Mesothelial cell of epicardium (in vitro differentiated cells): Measurements from ENCODE around the gene MGAT5. TPM values are rescaled to one million over a fixed set of nuclear protein-coding genes. Genes with fewer than 3 reads are reported as not detected.

Experiments
- DNase-seq, 2 experiments: peaks; one replicate each; pipeline ENCODE4 v3.0.0; 2021; ENCODE audit warnings: low spot score in 2 of 2; ENCODE audit not compliant: unreplicated experiment in 2 of 2
- H3K27ac Mint-ChIP-seq: 2 replicates; pipeline ENCODE4 v1.8.0; 2021; ENCODE audit warnings: mixed read lengths
- H3K27me3 Mint-ChIP-seq: 2 replicates; pipeline ENCODE4 v1.8.0; 2021; ENCODE audit warnings: low read depth, mixed read lengths
- H3K36me3 Mint-ChIP-seq: 2 replicates; pipeline ENCODE4 v1.8.0; 2021; ENCODE audit warnings: mixed read lengths
- H3K4me1 Mint-ChIP-seq: 2 replicates; pipeline ENCODE4 v1.8.0; 2021; ENCODE audit warnings: mixed read lengths
- H3K4me3 Mint-ChIP-seq: 2 replicates; pipeline ENCODE4 v1.8.0; 2021; ENCODE audit warnings: mild to moderate bottlenecking, moderate library complexity, mixed read lengths
- H3K9me3 Mint-ChIP-seq: 2 replicates; pipeline ENCODE4 v1.8.0; 2021; ENCODE audit warnings: mixed read lengths
- total RNA-seq: library from RNA; stranded (reverse); gene quantifications from 3 replicates; pipeline ENCODE4 v1.2.1, GENCODE V29; 2021
- TF ChIP-seq, protein P1 (sequence below): fragments of 200-600 bp; sonication (generic); IDR thresholded peaks from one replicate; pipeline ENCODE4 v1.5.0; 2021; ENCODE audit warnings: antibody characterized with exemption; ENCODE audit not compliant: unreplicated experiment

The MGAT5 gene
- total RNA-seq, 1 donor from 2014 or later, result 41.1 TPM

DNA sequence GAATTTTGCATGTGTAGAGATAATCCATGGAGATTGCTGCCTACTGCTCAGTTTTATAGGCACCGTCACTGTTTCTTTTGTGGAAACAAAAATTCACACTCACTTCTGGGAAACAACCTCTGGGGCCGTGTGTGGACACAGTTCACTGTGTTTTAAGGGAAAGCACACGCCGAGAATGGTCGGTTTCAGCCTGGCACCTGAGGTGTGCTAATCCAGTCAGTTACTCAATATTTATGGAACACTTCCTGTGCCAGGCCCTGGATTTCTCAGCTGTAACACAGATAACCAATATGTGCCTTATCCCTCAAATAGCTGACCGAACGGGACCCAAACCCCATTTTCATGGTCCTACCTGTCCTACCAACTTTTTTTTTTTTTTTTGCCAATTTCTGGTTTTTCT lies 179.6 kb downstream of the MGAT5 start:
- TF ChIP-seq, protein P1, sequence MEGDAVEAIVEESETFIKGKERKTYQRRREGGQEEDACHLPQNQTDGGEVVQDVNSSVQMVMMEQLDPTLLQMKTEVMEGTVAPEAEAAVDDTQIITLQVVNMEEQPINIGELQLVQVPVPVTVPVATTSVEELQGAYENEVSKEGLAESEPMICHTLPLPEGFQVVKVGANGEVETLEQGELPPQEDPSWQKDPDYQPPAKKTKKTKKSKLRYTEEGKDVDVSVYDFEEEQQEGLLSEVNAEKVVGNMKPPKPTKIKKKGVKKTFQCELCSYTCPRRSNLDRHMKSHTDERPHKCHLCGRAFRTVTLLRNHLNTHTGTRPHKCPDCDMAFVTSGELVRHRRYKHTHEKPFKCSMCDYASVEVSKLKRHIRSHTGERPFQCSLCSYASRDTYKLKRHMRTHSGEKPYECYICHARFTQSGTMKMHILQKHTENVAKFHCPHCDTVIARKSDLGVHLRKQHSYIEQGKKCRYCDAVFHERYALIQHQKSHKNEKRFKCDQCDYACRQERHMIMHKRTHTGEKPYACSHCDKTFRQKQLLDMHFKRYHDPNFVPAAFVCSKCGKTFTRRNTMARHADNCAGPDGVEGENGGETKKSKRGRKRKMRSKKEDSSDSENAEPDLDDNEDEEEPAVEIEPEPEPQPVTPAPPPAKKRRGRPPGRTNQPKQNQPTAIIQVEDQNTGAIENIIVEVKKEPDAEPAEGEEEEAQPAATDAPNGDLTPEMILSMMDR, result no peak

DNA sequence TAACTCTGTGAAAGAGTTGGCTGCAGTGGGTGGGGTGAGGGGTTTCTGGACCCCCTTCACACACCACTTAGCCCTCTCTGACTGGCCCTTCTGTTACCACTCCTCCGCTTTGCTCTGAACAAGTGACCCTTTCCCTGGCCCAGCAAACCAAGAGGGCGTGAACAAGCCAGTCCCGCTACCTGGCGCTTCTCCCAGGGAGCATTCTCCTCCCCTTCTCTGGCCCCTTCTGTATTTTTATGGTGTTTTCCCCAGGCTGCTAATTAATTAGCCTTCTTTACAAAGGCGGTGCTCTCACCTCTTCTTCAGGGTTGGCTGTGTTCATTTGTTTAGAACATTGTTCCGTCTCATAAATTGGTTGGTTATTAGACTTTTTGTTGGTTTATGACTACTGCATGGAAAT lies 180.1 kb downstream of the MGAT5 start:
- Mint-ChIP-seq H3K9me3 (no peaks in the 10 kb centered on the region), H3K4me1 (peaks cover 5% of the 10 kb centered on the region), H3K27me3 (no peaks in the 10 kb centered on the region), H3K36me3 (peaks cover 11% of the 10 kb centered on the region), H3K4me3 (no peak overlapping the region), H3K27ac (no peak overlapping the region)
- TF ChIP-seq, protein P1, result no peak
- DNase-seq, result no peak

More for the DNA sequence above, 179.6 kb downstream of the MGAT5 start:
- no peak for DNase-seq
- H3K4me1 Mint-ChIP-seq, result peaks cover 5% of the 10 kb centered on the region
- no peak overlapping the region for H3K4me3 Mint-ChIP-seq
- H3K9me3 Mint-ChIP-seq, result no peaks in the 10 kb centered on the region
- H3K36me3 Mint-ChIP-seq, result peaks cover 11% of the 10 kb centered on the region
- H3K27me3 Mint-ChIP-seq, result no peaks in the 10 kb centered on the region
- H3K27ac Mint-ChIP-seq, result no peak overlapping the region

DNA sequence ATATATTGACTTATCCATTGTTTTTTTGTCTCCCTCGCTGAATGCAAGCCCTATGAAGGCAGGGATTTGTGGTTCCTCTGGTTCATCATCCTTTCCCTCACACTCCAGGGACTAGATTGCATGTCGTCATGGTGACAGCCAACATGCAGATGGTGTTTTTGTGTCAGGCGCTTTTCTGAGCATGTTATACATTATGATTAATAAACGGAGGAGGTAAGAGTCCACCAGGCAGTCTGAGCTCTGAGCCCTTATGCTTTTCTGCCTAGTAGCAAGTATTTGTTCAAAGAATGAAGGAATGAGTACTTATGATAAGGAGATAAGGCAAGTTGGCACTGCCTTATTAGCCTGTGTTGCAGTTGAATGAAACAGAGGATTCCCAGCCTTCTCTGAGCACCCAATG lies 181.6 kb downstream of the MGAT5 start:
- TF ChIP-seq, protein P1, result no peak
- Mint-ChIP-seq H3K27ac (no peak overlapping the region), H3K4me1 (peaks cover 5% of the 10 kb centered on the region), H3K36me3 (peaks cover 19% of the 10 kb centered on the region), H3K27me3 (no peaks in the 10 kb centered on the region), H3K9me3 (no peaks in the 10 kb centered on the region), H3K4me3 (no peak overlapping the region)
- no peak for DNase-seq

DNA sequence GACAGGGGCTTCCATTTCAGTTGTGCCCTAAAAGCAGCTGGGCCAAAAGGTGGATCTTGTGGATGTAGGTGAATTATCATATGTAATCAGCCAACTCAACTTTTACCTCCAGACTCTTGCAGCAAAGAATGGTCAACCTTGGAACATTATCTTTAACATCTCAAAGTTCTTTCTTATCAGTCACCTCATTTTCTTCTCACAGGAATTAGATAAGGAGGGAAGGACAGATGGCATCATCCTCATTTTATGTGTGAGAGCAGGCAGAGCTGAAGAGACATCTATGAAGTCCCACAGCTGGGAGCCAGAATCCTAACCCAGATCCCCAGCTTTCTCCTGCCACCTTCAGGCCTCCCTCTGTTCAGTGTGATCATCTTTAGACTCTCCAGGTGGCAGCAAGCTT lies 182.1 kb downstream of the MGAT5 start:
- TF ChIP-seq, protein P1, result no peak
- H3K9me3 Mint-ChIP-seq, result no peaks in the 10 kb centered on the region
- no peaks in the 10 kb centered on the region for H3K27me3 Mint-ChIP-seq
- H3K27ac Mint-ChIP-seq, result no peak overlapping the region
- H3K4me3 Mint-ChIP-seq, result no peak overlapping the region
- no peak for DNase-seq
- peaks cover 19% of the 10 kb centered on the region for H3K36me3 Mint-ChIP-seq
- peaks cover 5% of the 10 kb centered on the region for H3K4me1 Mint-ChIP-seq

DNA sequence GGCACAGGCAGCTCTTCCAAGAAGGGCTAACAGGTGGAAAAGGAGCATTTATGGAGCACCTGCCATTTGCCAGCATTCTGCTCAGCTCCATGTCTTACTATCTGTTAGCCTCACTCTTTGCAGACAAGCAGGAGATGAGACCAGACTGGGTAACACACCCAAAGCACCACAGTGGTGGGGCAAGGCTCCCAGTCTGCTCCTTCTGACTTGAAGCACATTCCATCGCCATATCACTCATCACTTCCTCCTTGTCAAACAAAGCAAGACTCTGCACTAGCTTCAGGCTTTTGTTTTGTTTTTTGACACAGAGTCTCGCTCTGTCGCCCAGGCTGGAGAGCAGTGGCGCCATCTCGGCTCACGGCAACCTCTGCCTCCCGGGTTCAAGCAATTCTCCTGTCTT lies 182.8 kb downstream of the MGAT5 start:
- Mint-ChIP-seq H3K9me3 (no peaks in the 10 kb centered on the region), H3K27me3 (no peaks in the 10 kb centered on the region), H3K27ac (no peak overlapping the region), H3K36me3 (peaks cover 19% of the 10 kb centered on the region), H3K4me1 (peaks cover 5% of the 10 kb centered on the region), H3K4me3 (no peak overlapping the region)
- DNase-seq, result no peak
- TF ChIP-seq, protein P1, result no peak

DNA sequence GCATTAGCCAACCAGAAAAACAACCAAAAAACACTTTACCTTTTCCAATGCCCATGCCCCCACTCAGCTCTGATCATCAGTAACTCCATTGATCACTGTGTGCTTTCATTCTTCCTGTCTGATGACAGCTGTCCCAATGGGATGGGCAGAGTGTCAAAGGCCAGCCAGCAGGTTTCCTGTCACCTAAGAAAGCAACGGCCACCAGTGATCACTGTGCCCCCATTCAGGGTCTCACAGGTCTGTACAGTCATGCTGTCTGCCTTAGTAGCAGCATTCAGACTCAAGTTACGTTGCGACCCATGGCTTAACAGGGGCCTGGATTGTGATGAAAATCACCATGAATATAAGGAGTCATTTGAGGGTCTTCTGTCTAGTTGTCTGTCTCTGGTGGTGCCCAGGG lies 184.5 kb downstream of the MGAT5 start:
- Mint-ChIP-seq H3K36me3 (peaks cover 22% of the 10 kb centered on the region), H3K27ac (no peak overlapping the region), H3K27me3 (no peaks in the 10 kb centered on the region), H3K4me1 (no peaks in the 10 kb centered on the region), H3K9me3 (no peaks in the 10 kb centered on the region), H3K4me3 (no peak overlapping the region)
- TF ChIP-seq, protein P1, result no peak
- no peak for DNase-seq
